ENCODE measurements around the gene RNASE13. TPM values are rescaled to one million over a fixed set of nuclear protein-coding genes. Genes with fewer than 3 reads are reported as not detected.
"Not testable (repeated sequence)": the region's sequence is repeated elsewhere in the genome, so short reads cannot be mapped to it uniquely, and the experiment has no call there.

Gene RNASE13
- polyA plus RNA-seq, 3 donors, result 0.39 to 0.89 (median 0.40) TPM

GRCh38 chr14:21026274-21026987, 8.2 kb downstream of the RNASE13 start:
- no peak for DNase-seq (ENCODE audit: extremely low read depth in 1 of 11, low read depth in 9 of 11, low spot score in 4 of 11)

GRCh38 chr14:21025371-21026273, 9.0 kb downstream of the RNASE13 start:
- DNase-seq (ENCODE audit: extremely low read depth in 1 of 11, low read depth in 9 of 11, low spot score in 4 of 11), result peak in 3 of 11 donors; percentile 39 to 54 (median 39)

GRCh38 chr14:21024585-21025370, 9.8 kb downstream of the RNASE13 start, which contains the start of gene NDRG2:
TSS of gene NDRG2 (minus strand) at chr14:21025061. CDS start at chr14:21023315, 1,746 bp downstream.
- peak in 8 of 11 donors; percentile 63 to 75 (median 72) for DNase-seq (ENCODE audit: extremely low read depth in 1 of 11, low read depth in 9 of 11, low spot score in 4 of 11)

GRCh38 chr14:21023817-21024584, 10.6 kb downstream of the RNASE13 start:
- DNase-seq (ENCODE audit: extremely low read depth in 1 of 11, low read depth in 9 of 11, low spot score in 4 of 11), result no peak

GRCh38 chr14:21023174-21023573, 11.4 kb downstream of the RNASE13 start:
- DNase-seq (ENCODE audit: extremely low read depth in 1 of 11, low read depth in 9 of 11, low spot score in 4 of 11), result no peak

DNA sequence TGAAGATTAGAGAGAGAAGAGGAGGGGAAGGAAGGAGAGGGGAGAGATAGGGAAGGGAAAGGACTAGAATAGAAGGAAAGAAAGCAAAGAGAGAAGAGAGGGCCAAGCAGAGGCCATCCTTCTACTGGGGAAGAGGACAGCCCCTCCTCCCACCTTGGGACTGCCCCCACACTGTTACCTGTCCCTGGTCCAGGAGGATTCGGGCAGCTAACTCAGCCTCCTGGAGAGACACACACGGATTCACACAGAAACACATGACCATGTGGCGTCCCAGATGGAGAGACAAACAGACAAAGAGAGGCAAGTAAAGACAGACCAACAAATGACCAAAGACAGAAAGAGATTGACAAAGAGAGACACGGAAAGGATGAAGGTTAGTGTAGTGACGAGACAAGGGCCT, 11.9 kb downstream of the RNASE13 start:
- no peak for DNase-seq (ENCODE audit: extremely low read depth in 1 of 11, low read depth in 9 of 11, low spot score in 4 of 11)

DNA sequence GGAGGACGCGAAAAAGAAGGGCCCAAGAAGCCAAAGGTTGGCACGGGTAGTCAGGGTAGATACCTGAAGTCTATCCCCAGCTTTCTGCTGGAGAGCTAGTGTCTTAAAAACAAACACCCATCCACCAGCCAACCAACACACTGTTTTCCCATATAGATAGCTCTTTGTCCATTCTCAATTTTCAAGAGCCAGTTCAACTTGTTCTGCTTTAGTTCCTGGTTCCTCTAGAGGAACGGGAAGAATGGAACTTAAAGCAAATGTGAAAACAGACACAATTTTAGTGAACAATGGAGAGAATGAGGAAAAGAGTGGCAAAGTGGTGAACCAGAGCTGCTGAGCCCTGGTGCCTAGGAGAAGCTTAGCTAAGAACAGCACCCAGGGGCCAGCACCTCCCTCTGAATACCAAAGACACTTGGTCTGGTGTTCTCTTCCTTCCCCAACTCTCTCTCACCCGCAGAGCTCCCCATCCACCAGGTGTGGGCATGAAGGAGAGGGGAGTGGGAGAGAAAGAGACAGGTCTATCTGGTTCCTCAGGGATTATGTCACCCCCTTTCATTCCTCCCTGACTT, 13.5 kb downstream of the RNASE13 start:
- DNase-seq (ENCODE audit: extremely low read depth in 1 of 11, low read depth in 9 of 11, low spot score in 4 of 11), result no peak

DNA sequence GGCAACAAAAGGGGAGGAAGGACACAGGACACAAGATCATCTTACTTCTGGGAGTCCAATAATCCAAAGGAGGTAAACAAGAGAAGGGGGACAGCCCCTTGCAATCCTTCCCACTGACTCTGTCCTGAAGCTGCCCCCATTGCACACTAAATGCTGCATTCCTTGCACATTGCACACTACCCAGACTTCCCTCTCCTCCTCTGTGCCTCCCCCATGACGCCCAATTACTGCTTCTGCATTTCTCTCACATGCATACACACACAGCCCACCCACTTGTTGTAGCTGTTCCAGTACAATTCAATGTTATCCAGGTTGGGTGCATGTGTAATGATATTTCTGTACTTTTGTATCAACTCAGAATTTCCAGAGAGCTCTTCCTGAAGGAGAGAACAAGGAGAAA, 15.2 kb downstream of the RNASE13 start:
- no peak for DNase-seq (ENCODE audit: extremely low read depth in 1 of 11, low read depth in 9 of 11, low spot score in 4 of 11)

- no peak for DNase-seq (ENCODE audit: extremely low read depth in 1 of 11, low read depth in 9 of 11, low spot score in 4 of 11)
These were observed 15.8 kb downstream of the RNASE13 start for GRCh38 chr14:21018781-21019180.

DNA sequence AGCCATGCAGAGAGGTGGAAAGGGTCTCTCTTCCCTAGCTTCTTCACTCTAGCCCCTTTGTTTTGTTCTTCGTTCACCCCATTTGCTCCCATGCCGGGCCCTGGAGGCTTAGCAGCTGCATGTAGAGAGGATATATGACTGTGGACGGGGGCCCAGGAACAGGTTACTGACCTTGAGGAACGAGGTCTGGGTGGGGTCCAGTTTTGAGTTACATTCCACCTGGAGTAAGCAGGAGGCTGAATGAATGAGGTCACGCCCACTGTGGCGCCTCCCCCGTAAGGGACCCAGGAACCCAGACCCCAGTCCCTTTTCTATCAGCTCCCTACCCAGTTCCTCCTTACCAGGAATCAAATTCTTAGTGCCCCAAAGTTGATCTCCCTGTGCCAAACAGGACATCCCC, 16.3 kb downstream of the RNASE13 start:
- no peak for DNase-seq (ENCODE audit: extremely low read depth in 1 of 11, low read depth in 9 of 11, low spot score in 4 of 11)

GRCh38 chr14:21017528-21018245, 16.9 kb downstream of the RNASE13 start:
- no peak for DNase-seq (ENCODE audit: extremely low read depth in 1 of 11, low read depth in 9 of 11, low spot score in 4 of 11)

GRCh38 chr14:21016413-21017190, 18.0 kb downstream of the RNASE13 start:
- no peak for DNase-seq (ENCODE audit: extremely low read depth in 1 of 11, low read depth in 9 of 11, low spot score in 4 of 11)

GRCh38 chr14:21015312-21015711, 19.3 kb downstream of the RNASE13 start:
- no peak for DNase-seq (ENCODE audit: extremely low read depth in 1 of 11, low read depth in 9 of 11, low spot score in 4 of 11)

DNA sequence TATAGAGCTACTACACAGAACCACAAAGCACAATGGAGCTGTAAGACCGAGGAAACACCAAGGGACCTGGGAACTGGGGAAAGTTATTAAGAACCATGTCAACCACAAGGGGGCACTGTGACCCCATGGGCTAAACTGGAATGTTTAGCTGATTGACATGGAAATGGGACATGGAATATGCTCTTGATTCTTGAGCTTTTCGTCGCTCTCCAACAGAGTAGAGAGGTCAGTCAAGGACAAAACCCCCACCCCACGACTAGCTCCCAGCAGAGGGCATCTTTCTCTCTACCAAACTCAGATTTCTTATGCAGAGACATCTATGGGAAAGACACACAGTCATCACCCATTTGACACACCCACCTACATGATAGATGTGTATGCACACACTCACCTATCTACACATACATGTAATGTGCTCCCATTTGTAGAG, 19.8 kb downstream of the RNASE13 start:
- peak in 10 of 11 donors; percentile 79 to 93 (median 87) for DNase-seq (ENCODE audit: extremely low read depth in 1 of 11, low read depth in 9 of 11, low spot score in 4 of 11)

GRCh38 chr14:21011136-21011535, 23.5 kb downstream of the RNASE13 start:
- DNase-seq (ENCODE audit: extremely low read depth in 1 of 11, low read depth in 9 of 11, low spot score in 4 of 11), result no peak

- DNase-seq (ENCODE audit: extremely low read depth in 1 of 11, low read depth in 9 of 11, low spot score in 4 of 11), result not testable (repeated sequence)
These were observed 24.9 kb downstream of the RNASE13 start for GRCh38 chr14:21009721-21010120.

DNA sequence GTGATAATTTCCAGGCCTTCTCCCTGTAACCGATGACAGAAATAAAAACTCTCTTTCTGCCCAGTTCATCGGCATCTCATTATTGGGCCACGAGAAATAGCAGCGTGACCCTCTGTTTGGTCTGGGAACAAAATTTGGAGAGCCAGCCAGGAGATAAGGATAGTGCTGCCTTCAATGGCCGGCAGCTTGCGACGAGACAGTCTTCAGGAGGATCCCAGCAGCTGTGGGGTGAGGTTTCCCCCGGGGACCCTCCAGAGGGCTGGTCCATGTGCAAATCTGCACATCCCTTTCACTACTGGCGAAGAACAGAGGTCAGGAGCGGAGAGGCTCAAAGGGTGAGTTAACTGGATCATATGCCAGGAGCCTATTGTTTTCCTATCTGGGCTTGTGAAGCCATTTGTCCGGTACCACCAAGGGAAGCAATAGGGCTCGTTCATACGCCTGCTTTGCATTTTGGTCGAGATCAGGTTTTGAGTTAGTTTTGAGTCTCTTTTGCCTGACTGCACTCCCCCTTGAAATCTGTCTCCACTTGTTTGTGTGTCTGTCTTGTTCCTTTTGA, 30.7 kb downstream of the RNASE13 start:
- DNase-seq (ENCODE audit: extremely low read depth in 1 of 11, low read depth in 9 of 11, low spot score in 4 of 11), result no peak

All from renal cortex interstitium (tissue), 11 donors.